Measurements from ENCODE around the gene MTA2.

- TF ChIP-seq CTCF (IDR thresholded peaks at IDR 0.05; ENCODE audit: control extremely low read depth in 1 of 3, insufficient read depth in 1 of 3, low read depth in 1 of 3, low read length in 3 of 3) (no peak), POLR2AphosphoS5 (IDR thresholded peaks at IDR 0.05; ENCODE audit: low read depth, low read length) (no peak), SRF (IDR thresholded peaks at IDR 0.05; ENCODE audit: low read depth, low read length) (no peak), EGR1 (IDR thresholded peaks at IDR 0.05; ENCODE audit: borderline replicate concordance, low read depth, low read length) (no peak), JUND (IDR thresholded peaks at IDR 0.05; ENCODE audit: low read length) (no peak), TAF1 (IDR thresholded peaks at IDR 0.05; ENCODE audit: low read depth, low read length) (no peak), EZH2 (IDR thresholded peaks at IDR 0.05; ENCODE audit: low read depth, low read length, severe bottlenecking) (no peak), ZNF274 (IDR thresholded peaks at IDR 0.05; ENCODE audit: borderline replicate concordance, extremely low read depth, low read length) (no peak), HDAC2 (IDR thresholded peaks at IDR 0.05; ENCODE audit: borderline replicate concordance in 1 of 2, low read depth in 2 of 2, low read length in 2 of 2) (no peak), CBX8 (IDR thresholded peaks at IDR 0.05; ENCODE audit: borderline replicate concordance, low read depth, low read length) (no peak), POLR2A (IDR thresholded peaks at IDR 0.05; ENCODE audit: control extremely low read depth in 1 of 2, low read depth in 2 of 2, low read length in 2 of 2) (no peak)
Measured at GRCh38 chr11:62605467-62605866, 3.8 kb upstream of the MTA2 start.

Measured in H1 (cell line).